CD4-positive, alpha-beta T cell treated with Interleukin-6 at 100 ng/mL for 8 hours (primary cell): ENCODE results near the gene DNAH11.
A peak's percentile ranks its signal among the peaks of the same experiment; 100 is the strongest.

ENCODE experiments used
- DNase-seq: peaks from one replicate; pipeline ENCODE4 v3.0.0-alpha.2; 2020; ENCODE audit warnings: mixed read lengths, low spot score

The DNAH11 gene

DNA sequence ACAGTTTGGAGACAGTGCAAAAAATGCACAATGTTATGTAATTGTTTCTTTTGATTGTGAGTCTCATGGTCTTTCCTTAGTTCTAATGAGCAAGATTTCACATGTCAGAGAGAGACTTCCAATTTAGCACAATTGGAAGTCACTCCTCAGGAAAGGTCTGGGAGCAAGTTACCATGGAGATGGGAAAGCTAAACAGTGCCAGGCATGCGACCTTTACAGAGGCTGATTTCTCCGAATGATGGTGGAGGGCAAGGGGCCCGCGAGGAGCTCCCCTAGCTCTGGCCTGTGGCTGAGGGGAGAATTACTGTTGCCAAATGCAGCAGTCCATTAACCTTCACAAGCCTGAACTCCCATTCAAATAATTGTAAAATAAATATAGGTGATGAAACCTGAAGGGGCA lies 343.6 kb downstream of the DNAH11 start:
- no peak for DNase-seq

DNA sequence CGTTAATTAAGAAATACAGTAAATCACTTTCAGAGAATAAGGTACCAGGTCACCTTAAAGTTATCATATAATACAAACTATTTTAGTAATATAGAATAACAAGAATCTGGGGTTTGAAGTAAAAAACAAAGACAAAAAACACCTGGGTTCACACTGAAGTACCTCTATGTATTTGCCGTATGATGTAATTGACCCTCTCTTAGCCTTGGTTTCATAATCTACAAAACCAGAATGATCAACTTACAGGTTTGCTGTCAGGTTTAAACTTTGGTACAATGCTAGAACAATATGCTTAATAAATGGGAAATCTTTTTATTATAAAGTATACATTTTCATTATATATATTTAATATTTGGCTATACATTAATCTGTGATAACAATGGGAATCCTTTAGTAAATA lies 344.5 kb downstream of the DNAH11 start:
- no peak for DNase-seq

DNA sequence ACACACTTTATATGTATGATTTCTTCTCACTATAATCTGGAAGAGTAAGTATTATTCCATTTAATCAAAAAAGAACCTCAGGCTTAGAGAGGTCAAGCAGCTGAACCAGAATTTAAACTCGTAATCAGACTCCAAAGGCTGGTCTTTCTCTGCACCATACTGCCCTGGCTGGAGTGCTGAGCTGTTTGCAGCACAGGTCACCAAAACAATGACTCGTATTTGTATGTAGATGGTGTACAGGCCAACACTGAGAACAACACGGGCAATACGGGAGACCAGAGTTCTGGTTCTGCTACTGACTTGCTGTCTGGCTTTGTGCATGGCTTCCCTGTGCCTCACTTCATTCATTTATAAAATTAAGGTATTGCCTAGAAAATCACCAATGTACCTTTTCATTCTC lies 344.9 kb downstream of the DNAH11 start:
- DNase-seq: no peak

DNA sequence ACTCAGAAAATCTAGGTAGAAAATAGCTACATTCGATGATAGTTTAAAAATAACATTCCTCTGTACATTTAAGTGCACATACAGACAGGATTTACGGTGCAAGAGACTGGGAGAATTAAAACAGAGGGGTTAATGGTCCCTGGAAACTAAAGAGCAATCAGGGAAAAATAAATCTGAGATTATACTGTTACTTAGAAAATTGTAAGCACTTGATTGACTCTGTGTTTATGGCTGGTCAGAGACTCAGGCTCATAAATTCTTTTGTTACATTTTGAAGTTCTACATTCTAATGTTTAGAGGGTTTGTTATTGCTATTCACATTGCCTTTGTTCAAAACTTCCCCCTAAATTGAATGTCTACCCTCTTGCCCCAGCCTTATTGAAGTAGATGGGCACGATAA lies 348.5 kb downstream of the DNAH11 start:
- no peak for DNase-seq

DNA sequence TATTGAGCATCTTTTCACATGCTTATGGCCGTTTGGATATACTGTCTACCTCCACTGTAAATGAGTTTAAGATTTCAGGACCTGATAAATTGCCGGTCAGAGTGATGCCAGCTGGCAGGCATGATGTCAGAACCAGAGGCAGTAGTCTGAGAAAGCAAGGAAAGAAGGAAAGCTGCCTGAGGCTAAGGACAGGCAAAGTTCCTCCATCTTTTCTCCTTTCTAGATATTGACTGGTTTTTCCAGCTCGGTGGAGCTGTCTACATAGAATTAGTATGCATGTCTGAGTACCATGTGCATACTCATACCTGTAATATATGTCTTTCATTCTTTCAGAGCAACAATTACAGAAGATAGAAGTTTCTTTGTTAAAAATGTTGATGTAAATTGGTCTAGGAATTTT lies 350.6 kb downstream of the DNAH11 start:
- no peak for DNase-seq

DNA sequence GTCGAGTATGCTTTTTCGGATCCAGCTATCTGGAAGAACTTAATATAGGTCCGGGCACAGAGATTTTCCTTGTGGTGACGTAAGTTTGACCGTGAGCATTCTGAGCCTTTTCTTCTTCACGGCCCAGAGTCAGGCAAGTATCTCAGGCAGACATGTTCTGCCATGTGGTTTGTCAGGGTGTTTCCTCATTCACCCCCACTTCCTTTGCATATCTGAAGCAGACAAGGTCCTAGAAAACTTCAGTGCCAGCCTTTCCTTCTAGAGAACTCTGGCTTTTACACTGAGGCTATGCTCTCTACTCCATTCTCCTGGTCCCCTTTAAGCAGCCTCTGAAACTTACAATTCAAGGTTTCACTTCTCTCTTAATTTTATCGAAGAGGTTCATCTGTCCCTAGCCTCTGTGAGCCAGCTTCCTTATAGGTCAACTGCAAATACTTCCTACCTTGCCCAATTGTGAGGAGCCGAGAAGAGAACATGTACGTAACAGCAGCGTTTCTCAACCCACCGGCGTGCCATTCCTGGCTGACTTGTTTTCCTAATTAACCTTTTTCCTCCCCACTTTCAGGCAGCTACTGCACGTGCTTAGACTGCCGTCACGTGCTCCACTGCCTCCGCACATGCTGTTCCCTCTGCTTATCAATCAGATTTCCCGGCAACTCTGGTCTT lies 355.6 kb downstream of the DNAH11 start:
- peak; percentile 26 for DNase-seq

DNA sequence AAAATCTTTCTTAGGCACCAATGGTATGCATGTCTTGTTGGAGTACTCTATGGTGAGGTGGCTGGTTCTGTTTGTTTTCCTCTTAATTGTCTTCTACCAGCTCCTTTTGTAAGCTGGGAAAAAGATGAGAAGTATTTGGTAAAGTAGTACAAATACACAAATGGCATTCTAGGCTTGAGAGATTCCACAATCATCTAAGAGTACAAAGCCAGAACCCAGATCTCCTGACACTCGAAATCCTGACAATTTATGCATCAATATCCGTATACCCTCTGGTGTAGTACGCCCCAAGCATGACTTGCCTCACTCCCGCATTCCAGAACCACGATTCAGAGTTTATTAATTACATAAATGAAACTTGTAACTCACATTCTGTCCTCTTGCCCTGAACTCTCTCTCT lies 359.4 kb downstream of the DNAH11 start:
- DNase-seq: no peak

DNA sequence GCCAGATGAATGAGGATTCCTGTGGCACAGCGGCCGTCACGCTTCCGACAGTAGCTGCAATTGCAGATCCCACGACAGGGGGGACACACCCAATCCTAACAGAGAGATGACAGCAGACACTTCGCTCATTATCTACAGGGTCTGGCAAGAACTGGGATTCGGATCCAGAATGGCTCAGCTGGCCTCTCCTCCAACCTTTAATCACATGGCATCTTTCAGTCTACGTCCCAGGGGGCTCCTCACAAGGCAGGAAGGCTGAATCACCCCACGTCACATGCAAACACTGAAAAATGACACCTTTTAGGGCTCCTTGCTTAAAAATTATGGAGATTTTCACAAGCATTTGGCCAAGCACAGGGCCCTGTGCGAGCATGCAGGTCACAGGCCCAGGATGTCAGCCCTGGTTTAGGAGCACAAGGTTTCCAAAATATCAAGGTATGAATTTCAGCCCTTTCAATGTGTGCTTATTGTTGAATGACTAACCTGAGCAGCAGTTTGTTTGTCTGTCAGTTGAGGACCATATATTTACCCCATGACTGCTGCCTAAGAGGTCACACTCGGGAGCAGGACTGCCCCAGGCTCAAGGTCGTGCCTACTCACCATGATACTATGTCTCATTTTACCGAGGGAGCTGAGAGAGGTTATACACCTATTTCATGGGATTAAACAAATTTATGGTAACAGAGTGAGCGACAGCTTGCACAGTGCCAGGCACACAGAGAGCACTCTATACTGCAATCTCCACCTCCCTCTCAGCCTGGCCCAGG lies 360.4 kb downstream of the DNAH11 start:
- DNase-seq: no peak

DNA sequence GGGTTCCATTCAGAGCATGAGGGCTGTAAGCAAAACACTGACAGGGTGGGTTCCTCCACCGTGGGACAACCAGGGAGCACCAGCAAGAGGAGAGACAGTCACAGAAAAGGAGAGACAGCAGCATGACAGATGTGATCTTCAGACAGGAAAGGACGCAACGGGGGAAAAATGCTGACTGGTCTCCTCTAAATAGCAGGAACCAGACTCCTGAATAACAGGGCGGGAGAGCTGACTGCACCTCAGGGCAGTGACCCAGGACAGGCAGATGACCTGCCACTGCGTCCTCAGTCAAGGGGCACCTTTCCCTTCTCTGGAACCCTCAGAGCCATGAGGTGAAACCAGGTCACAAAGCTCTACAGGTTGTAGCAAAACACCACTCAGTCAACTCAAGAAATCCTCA lies 365.9 kb downstream of the DNAH11 start:
- no peak for DNase-seq

DNA sequence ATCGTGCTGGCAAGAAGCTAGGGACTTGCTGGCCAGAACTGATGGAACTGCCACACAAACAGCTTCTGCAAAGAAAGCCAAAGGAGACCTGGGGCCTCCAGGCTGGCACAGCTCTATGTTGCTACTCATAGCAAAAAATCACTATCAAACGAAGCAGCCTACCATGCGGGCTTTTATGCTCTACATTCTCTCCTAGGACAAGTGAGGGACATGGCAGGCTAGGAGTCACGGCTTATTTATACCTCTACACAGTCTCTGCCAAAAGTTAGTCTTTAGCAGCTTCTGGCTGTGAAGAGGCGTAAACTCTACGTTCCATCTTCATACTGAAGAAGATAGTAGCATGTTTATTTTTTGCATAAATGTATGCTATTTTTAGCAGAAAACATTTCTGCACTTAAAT lies 367.4 kb downstream of the DNAH11 start:
- DNase-seq: no peak

DNA sequence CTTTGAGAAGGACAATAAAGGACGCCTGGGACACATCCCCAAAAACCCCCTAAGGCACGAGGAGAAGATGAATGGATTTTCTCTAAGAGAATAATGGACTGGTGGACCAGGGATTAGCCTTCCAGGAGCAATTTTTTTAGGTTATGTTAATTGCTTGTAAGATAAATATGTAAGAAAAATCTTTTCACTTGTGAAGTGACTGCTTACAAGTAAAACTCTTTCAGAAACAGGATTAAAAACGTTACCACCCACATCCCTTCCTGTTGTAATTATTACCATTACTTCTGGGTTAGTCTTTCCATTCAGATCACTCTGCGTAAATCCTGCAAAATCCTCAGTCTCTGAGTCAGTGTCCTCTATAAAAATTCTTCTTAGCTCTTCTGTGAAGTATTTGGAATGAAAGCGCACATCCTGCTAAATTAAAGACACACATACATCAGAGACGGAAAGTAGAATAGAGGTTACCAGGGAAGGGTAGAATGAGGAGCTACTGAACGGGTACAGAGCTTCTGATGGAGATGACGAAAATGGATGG lies 368.6 kb downstream of the DNAH11 start:
- DNase-seq: no peak

DNA sequence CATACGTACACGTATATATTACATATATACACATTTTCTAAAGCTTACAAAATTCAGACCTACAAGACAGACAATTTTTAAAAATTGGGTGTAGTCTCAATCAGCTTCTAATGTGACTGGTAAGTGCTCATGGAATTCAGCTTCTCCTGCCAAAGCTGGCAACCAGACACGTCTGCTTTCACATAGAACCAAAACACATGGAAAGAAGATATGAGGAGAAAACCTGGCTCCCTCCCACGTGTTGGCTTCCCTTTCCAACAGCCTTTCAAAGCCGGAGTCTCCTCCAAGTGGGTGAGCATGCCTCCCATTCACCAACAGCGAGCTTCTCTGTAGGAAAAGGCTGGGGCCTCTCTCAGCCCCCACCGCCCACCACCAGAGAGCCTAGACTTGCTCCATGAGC lies 369.5 kb downstream of the DNAH11 start:
- no peak for DNase-seq

DNA sequence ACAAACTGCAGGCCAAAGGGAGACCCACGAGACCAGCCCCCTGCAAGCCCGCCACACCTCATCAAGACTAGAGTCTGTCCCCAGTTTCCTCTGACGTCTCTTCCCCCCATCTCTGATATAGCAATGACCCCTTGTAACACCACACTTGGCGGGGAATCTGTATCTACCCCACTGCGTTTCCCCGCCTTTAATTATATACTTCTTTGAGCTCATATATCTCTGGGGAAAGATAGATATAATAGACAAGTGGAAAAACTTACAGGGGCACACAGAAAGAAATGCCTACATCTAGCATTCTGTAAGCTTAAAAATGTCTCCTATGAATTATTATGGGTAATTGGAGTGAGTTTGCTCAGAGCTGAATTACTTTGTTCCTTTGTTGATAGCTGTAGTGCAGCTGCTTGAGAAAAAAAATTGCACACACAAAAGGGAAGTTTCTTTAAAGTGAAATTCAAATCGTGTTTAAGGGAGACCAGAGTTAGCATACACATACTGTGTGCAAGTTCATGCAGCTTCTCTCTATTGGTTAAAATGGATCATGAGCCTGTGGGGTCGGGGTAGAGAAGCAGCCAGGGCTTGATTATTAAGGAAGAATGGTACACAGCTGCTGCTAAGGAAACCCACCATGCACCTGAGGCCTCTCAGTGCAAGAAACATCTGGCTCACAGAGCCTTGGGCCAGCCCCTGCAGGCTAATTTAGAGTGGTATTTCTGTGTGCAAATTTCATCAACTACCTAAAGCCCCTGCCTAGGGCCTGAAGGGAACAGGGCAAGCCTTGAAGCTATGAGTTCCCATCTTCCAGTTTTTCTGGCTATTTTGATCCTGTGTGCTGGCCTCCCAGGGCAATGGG lies 370.3 kb downstream of the DNAH11 start:
- no peak for DNase-seq

DNA sequence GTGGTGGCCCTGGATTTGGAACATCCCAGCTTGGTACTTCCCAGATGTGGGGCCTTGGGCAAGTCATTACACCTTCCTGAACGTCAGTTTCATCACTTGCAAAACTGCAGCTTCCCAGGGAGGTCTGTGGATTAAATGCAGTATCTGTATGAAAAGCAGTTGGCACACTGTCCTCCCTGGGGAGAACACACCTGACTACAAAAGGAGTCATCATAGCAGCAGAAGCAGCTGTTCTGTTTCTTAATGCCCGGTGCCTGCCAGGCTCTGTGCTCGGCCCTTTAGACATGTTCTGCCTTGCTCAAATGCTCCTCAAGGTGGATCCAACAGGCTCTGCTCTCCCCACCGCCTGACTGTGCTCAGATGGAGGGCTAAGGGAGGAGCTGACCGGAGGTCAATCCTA lies 371.8 kb downstream of the DNAH11 start:
- DNase-seq: no peak

DNA sequence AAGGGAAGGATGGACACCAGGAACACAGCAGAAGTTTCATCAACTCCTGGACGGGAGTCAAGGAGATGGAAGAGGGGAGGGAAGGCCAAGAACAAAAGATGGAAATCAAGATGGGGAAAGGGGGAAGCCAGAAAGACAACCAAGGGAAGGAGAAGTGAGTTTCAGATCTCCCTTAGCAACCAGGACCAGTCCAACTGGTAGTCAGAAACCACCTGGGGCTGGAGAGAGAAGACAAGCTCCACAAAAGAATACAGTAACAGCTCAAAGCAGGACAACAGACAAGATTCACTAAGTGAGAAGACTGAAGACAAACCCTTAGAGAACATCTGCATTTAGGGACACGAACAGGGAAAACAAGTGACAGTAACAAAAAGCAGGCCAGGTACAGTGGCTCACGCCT lies 372.3 kb downstream of the DNAH11 start:
- DNase-seq: no peak

DNA sequence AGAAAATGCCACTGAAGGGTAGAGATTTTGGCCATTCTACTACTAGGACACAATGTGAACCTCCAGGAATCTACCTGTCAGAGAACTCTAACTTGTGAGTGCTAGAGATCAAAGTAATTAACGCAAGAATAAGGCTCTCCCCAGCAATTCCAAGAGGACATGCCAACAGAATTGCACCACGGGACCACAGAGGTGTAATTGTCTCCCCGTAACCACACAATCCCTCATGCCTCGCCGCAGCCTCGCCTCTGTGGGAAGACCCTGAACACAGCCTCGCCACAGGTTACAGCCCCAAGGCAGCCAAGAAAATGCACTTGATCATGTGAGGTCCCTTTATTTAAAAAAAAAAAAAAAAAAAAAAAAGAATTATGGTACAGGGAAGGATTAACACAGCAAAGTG lies 373.3 kb downstream of the DNAH11 start:
- no peak for DNase-seq

DNA sequence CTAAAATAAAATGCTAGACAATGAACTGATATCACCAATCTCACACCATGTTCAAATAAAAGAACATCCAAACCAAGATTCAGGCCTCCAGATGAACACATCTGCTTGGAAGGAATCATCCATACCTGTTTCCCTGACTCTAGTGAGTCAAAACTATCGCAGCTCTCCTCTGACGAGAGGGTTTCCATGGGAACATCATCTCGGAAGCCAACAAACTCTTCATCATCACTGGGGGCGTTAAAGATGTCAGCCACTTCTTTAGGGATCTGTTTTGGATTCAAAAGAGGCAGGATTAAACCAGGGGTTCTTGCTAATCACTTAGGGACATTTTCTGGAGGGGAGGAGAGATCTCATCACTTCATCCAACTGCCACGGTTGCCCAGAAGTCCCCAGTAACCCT lies 373.8 kb downstream of the DNAH11 start:
- DNase-seq: no peak

DNA sequence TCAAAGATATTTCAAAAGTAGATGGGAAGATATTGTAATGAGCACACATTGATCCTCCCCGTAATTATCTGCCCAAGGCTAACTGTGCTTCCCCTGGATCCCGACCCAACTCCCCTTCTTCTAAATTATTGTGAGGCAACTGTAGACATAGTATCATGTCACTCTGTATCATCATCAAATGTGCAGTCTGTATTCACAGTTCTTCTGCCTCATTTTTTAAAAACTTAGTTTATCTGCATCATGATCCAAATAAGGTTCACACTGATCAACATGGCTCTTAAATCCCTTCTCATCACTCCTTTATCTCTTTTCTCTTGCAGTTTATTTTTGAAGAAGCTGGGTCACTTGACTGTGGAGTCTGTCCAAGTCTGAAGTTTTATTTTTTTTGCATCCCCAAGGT lies 375.4 kb downstream of the DNAH11 start:
- DNase-seq: no peak

DNA sequence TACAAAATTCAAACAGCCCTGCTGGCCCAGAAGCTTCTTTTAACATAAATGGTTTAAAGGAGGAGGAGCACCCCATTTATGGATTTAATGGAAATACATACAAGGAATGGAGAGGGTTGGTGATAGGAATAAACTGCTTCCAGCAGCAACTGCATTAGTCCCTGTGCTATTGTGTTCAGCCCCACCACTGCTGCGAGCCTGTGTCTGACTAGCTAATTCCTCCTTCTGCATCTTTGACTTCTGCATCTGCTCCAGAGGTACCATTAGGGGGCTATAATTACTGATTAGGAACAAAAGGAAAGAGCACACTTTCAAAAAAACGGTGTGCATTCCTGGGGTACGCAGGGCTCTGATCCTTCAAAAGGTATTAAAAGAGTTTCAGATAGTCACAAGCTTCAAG lies 378.1 kb downstream of the DNAH11 start:
- DNase-seq: no peak

DNA sequence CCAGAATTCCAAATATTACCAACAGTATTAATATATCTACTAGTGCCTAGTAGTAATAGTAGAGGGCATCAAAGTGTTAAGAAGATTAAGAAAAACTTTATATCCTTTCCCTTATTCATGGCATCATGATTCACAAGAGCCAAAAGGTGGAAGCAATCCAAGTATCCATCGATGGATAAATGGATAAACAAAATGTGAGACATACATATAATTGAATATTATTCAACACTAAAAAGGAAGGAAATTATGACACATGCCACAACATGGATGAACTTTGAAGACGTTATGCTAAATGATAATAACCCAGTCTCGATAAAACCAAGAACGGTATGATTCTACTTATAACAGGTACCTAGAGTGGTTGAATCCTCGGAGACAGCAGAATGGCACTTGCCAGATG lies 379.8 kb downstream of the DNAH11 start:
- DNase-seq: no peak

DNA sequence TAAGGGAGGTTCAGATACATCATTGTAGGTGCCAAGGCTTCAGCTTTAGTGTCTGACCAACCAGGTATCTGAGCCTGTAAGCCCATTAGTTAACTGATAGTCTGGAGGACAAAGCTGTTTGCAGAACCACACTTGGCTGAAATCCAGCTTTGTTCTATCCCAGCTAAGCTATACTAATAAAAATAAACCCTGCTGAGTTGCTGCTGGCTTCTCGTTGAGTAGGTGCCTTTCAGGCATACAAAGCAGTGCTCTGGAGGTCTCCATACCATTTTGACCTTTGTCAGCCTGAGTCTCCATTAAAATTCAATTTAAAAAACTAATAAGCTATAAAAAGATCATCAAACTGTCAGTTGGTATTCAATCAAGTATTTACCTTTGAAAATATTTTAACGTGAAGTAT lies 380.8 kb downstream of the DNAH11 start:
- no peak for DNase-seq

DNA sequence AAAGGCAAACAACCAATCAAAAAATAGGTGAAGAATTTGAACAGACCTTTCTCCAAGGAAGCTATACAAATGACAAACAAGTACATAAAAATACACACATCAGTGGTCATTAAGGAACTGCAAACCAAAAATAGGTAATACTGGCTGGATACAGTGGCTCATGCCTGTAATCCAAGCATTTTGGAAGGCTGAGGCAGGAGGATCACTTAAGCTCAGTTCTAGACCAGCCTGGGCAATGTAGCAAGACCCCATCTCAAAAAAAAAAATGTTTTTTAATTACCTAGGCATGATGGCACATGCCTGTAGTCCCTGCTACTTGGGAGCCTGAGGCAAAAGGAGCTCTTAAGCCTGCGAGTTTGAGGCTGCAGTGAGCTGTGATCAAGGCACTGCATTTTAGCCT lies 383.6 kb downstream of the DNAH11 start:
- no peak for DNase-seq

DNA sequence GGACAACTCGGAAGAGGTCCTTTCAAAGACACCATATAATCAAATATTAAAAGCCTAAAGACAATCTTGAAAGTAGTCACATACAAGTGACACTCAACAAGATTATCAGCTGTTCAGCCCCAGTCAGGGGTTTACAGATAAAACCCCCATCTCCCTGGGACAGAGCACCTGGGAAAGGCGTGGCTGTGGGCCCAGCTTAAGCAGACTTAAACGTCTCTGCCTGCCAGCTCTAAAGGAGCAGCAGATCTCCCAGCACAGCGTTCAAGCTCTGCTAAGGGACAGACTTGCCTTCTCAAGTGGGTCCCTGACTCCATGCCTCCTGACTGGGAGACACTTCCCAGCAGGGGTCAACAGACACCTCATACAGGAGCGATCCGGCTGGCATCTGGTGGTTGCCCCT lies 384.9 kb downstream of the DNAH11 start:
- DNase-seq: no peak
